ENCODE data around the gene SMURF1. TPM values are rescaled to one million over a fixed set of nuclear protein-coding genes. Genes with fewer than 3 reads are reported as not detected.

The SMURF1 gene
- total and polyA plus RNA-seq, 2 of the 8 experiments (the other 6 are each of a cell fraction or from before 2014, with no cell fraction given) = 9.6 to 24.5 TPM

DNA sequence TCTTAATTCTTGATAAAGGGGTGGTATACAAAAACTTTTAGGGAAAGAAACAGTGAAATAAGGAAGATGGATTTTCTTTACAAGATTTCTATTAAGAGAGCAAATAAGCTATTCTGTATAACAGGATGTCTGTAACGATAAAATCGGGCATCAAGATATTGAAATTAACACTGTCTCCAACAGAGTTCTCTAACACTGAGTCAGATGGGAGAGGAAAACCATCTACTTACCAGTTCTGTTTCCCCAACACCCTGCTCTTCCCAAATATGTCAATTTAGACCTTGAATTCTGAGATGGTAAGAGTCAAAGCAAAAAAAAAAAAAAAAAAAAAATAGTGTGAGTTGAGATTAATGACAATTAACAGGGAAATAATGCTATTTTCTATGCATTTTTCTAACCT lies 23.0 kb downstream of the SMURF1 start:
- Histone ChIP-seq H2AFZ (ENCODE audit: low read length) (no peak overlapping the region), H4K8ac (ENCODE audit: extremely low read depth, insufficient read depth, low read length) (no peak overlapping the region), H3K4me3 (ENCODE audit: extremely low read depth in 1 of 4, insufficient read depth in 2 of 4, low read depth in 3 of 4, low read length in 4 of 4) (no peak overlapping the region), H3K14ac (ENCODE audit: insufficient read length) (no peak overlapping the region), H3K27ac (ENCODE audit: low read depth, low read length) (no peak overlapping the region), H3K23me2 (ENCODE audit: low read depth, low read length) (no peaks in the 10 kb centered on the region), H4K91ac (replicated peaks; ENCODE audit: insufficient read length, low read length) (no peak overlapping the region), H2AK5ac (ENCODE audit: low read depth, low read length) (no peak overlapping the region), H3K79me2 (ENCODE audit: control insufficient read depth in 1 of 2, insufficient read depth in 2 of 2, low read length in 2 of 2) (peaks cover 3 to 92% of the 10 kb centered on the region in 2 experiments; a peak in 3 of 4 replicates), H3K9me3 (ENCODE audit: insufficient read depth in 2 of 2, low read depth in 1 of 2, low read length in 1 of 2) (no peaks in the 10 kb centered on the region), H2BK5ac (ENCODE audit: low read depth, low read length) (no peak overlapping the region), H2BK12ac (ENCODE audit: low read depth, low read length) (no peak overlapping the region), H3K27me3 (replicated peaks in 1 of 4; ENCODE audit: control insufficient read depth in 3 of 4, extremely low read depth in 1 of 4, insufficient read depth in 3 of 4, low read length in 3 of 4) (no peaks in the 10 kb centered on the region), H2BK120ac (replicated peaks; ENCODE audit: low read depth, low read length) (no peak overlapping the region), H2BK15ac (ENCODE audit: low read length) (no peak overlapping the region), H3K56ac (replicated peaks; ENCODE audit: insufficient read length, low read depth, low read length) (no peak overlapping the region), H3K4me1 (replicated peaks in 1 of 4; ENCODE audit: control insufficient read depth in 3 of 4, insufficient read depth in 4 of 4, low read length in 3 of 4) (peaks cover 0 to 2% (median 0%) of the 10 kb centered on the region in 4 experiments; a peak in 2 of 7 replicates), H3K79me1 (ENCODE audit: low read depth, low read length) (peaks cover 7% of the 10 kb centered on the region), H3K4ac (replicated peaks; ENCODE audit: insufficient read length, low read depth, low read length) (no peak overlapping the region), H4K20me1 (replicated peaks in 1 of 2; ENCODE audit: control insufficient read depth in 1 of 2, insufficient read depth in 2 of 2, low read length in 2 of 2) (peaks cover 6 to 8% of the 10 kb centered on the region in 2 experiments), H3K36me3 (ENCODE audit: control insufficient read depth in 2 of 4, insufficient read depth in 4 of 4, low read length in 3 of 4) (no peaks in the 10 kb centered on the region), H2BK20ac (ENCODE audit: low read length) (no peak overlapping the region), H3K4me2 (ENCODE audit: insufficient read depth in 1 of 2, low read depth in 2 of 2, low read length in 2 of 2) (no peak overlapping the region), H3K9ac (replicated peaks in 1 of 4; ENCODE audit: extremely low read depth in 1 of 4, low read depth in 3 of 4, low read length in 3 of 4) (no peak overlapping the region), H4K5ac (ENCODE audit: insufficient read length, low read depth, low read length) (no peak overlapping the region), H3K23ac (ENCODE audit: insufficient read length) (no peak overlapping the region), H3K18ac (ENCODE audit: extremely low read depth, low read length) (no peak overlapping the region)
- 90% methylated on average over 2 of the region's 2 CpGs; no CpG with 5 or more reads in 1 of the 2 experiments for WGBS, 2 experiments (ENCODE audit: extremely low coverage in 1 of 2, insufficient coverage in 1 of 2, insufficient read length in 1 of 2, insufficient replicate concordance in 2 of 2, low coverage in 1 of 2, low lambda C conversion rate in 2 of 2, missing lambda C conversion rate in 1 of 2)
- FAIRE-seq = no peak
- TF ChIP-seq TCF12 (IDR thresholded peaks at IDR 0.05; ENCODE audit: low read depth, low read length) (no peak), TEAD4 (IDR thresholded peaks at IDR 0.05; ENCODE audit: low read depth, low read length) (no peak), KDM5A (IDR thresholded peaks at IDR 0.05; ENCODE audit: low read length) (no peak), BRCA1 (IDR thresholded peaks at IDR 0.05; ENCODE audit: low read depth, low read length) (no peak), SP1 (IDR thresholded peaks at IDR 0.05; ENCODE audit: low read depth, low read length) (no peak), EP300 (IDR thresholded peaks at IDR 0.05; ENCODE audit: borderline replicate concordance in 1 of 2, low read depth in 2 of 2, low read length in 2 of 2) (no peak), BCL11A (IDR thresholded peaks at IDR 0.05; ENCODE audit: low read depth in 2 of 2, low read length in 2 of 2) (no peak), RXRA (IDR thresholded peaks at IDR 0.05; ENCODE audit: insufficient read depth, low read depth, low read length) (no peak), CHD1 (IDR thresholded peaks at IDR 0.05; ENCODE audit: low read depth, low read length) (no peak), NANOG (IDR thresholded peaks at IDR 0.05; ENCODE audit: insufficient read depth, low read depth, low read length, poor library complexity, severe bottlenecking) (no peak)
- TF ChIP-seq, protein P1, sequence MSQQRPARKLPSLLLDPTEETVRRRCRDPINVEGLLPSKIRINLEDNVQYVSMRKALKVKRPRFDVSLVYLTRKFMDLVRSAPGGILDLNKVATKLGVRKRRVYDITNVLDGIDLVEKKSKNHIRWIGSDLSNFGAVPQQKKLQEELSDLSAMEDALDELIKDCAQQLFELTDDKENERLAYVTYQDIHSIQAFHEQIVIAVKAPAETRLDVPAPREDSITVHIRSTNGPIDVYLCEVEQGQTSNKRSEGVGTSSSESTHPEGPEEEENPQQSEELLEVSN (IDR thresholded peaks at IDR 0.05) = no peak
- TF ChIP-seq, protein P2, sequence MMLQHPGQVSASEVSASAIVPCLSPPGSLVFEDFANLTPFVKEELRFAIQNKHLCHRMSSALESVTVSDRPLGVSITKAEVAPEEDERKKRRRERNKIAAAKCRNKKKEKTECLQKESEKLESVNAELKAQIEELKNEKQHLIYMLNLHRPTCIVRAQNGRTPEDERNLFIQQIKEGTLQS (IDR thresholded peaks at IDR 0.05; ENCODE audit: insufficient read depth, low read depth, low read length) = no peak
- DNase-seq (ENCODE audit: low read depth in 1 of 2, low spot score in 2 of 2) = no peak
- CTCF ChIA-PET (ENCODE audit: partially characterized antibody) = interaction anchor here (0.6 to 1.5 kb wide), 3 partner anchors 9 to 180 kb away, joined by 4 to 7 read pairs (median 4); no protein-coding TSS in a partner anchor
- POLR2A ChIA-PET (ENCODE audit: partially characterized antibody) = interaction anchor here (0.7 kb wide), 1 partner anchor 79 kb away, joined by 3 read pairs; no protein-coding TSS in a partner anchor

Measured in H1 (cell line).